ENCODE data around the gene GDPD5. TPM values are rescaled to one million over a fixed set of nuclear protein-coding genes. Genes with fewer than 3 reads are reported as not detected.

Gene GDPD5
- total and polyA plus RNA-seq, 2 donors (not counting 3 experiments of a cell fraction or from before 2014, with no cell fraction given): 60.2 to 79.2 TPM

DNA sequence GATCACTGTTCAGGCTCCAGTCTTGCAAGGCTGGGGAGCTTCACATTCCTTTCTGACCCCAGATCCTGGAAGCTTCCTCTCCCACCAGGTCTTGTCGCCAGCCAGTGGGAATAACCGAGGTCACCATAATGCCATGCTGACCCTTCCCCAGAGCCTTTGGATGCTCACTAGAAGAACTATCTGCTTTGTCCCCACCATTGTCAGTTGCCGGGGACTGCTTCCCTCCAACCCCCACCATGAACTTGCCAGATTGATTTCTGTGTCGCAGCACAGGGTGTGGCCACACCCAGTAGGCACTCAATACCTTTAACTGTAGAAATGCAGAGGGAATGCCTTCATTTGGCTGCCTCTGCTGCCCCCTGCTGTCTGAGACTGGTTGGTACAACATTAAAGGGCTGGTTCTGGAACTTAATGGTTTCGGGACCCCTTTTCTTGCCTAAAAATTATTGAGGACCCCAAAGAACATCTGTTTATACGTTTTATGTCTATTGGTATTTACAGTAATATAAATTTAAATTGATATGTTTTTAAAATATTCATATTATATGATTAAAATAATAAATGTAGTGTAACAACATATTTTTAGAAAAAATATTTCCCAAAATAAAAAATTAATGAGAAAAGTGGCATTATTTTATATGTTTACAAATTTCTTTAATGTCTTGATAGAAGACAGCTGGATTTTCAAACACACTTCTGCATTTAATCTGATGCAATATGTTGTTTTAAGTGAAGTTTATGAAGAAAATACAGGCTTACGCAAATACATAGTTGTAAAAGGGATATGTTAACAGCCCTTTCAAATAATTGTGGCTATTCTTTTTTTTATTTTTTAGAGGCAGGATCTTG is 6.7 kb upstream of the GDPD5 start:
- dilution Hi-C loops (cut with MboI; ENCODE audit: extremely low pct_ligation_motif_present, low sequenced_read_pairs): loop anchor here (10.0 kb wide), 1 partner anchor 88 kb away; no protein-coding TSS in a partner anchor

More for the DNA sequence above, 6.7 kb upstream of the GDPD5 start:
- no peaks in the 10 kb centered on the region for H4K20me1 ChIP-seq (replicated peaks; ENCODE audit: control insufficient read depth, extremely low read depth, insufficient read depth, low read length)
- H3K4me1 ChIP-seq (ENCODE audit: control insufficient read depth, extremely low read depth, insufficient read depth, low read length): peaks cover 13% of the 10 kb centered on the region
- no TSS peak for BruUV-seq (replicated peaks)
- no peaks in the 10 kb centered on the region for H3K79me2 ChIP-seq (ENCODE audit: control insufficient read depth, insufficient read depth, low read length)
- DNase-seq (ENCODE audit: low read depth, low spot score) (peak; percentile 76), FAIRE-seq (peak; percentile 94)
- no peaks in the 10 kb centered on the region for H3K9me3 ChIP-seq (replicated peaks; ENCODE audit: control insufficient read depth, insufficient read depth, low read length)
- no peak overlapping the region for H2AFZ ChIP-seq (ENCODE audit: low read depth, low read length)
- ChIA-PET POLR2A (no interaction called here), CTCF (interaction anchor here (0.6 to 7.2 kb wide), 18 partner anchors 9 to 252 kb away, joined by 3 to 115 read pairs (median 4); no protein-coding TSS in a partner anchor)
- no peak overlapping the region for H3K9ac ChIP-seq (replicated peaks; ENCODE audit: extremely low read depth, insufficient read depth, low read length)
- no peaks in the 10 kb centered on the region for H3K9me1 ChIP-seq (replicated peaks; ENCODE audit: control insufficient read depth, extremely low read depth, insufficient read depth, low read length)
- no peak overlapping the region for H3K4me3 ChIP-seq (replicated peaks in 1 of 3; ENCODE audit: insufficient read depth in 1 of 3, low read depth in 1 of 3, low read length in 3 of 3)
- no peaks in the 10 kb centered on the region for H3K27me3 ChIP-seq (ENCODE audit: control insufficient read depth in 2 of 2, insufficient read depth in 2 of 2, low read length in 2 of 2)
- no peak overlapping the region for H3K4me2 ChIP-seq (ENCODE audit: insufficient read depth, low read length)
- H3K27ac ChIP-seq (ENCODE audit: insufficient read depth, low read depth, low read length): no peak overlapping the region
- H3K36me3 ChIP-seq (ENCODE audit: control insufficient read depth in 2 of 2, extremely low read depth in 1 of 2, insufficient read depth in 2 of 2, low read length in 2 of 2): no peaks in the 10 kb centered on the region
- TF ChIP-seq FOS (IDR thresholded peaks at IDR 0.05; ENCODE audit: borderline replicate concordance, insufficient read depth, low read length) (no peak), MYC (IDR thresholded peaks at IDR 0.05; ENCODE audit: low read depth, low read length) (no peak), GATA2 (IDR thresholded peaks at IDR 0.05; ENCODE audit: insufficient read depth, insufficient read length, low read depth, low read length) (no peak)
- TF ChIP-seq, protein P1, sequence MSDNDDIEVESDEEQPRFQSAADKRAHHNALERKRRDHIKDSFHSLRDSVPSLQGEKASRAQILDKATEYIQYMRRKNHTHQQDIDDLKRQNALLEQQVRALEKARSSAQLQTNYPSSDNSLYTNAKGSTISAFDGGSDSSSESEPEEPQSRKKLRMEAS (IDR thresholded peaks at IDR 0.05; ENCODE audit: insufficient read depth, insufficient read length): no peak
- TF ChIP-seq, protein P2, sequence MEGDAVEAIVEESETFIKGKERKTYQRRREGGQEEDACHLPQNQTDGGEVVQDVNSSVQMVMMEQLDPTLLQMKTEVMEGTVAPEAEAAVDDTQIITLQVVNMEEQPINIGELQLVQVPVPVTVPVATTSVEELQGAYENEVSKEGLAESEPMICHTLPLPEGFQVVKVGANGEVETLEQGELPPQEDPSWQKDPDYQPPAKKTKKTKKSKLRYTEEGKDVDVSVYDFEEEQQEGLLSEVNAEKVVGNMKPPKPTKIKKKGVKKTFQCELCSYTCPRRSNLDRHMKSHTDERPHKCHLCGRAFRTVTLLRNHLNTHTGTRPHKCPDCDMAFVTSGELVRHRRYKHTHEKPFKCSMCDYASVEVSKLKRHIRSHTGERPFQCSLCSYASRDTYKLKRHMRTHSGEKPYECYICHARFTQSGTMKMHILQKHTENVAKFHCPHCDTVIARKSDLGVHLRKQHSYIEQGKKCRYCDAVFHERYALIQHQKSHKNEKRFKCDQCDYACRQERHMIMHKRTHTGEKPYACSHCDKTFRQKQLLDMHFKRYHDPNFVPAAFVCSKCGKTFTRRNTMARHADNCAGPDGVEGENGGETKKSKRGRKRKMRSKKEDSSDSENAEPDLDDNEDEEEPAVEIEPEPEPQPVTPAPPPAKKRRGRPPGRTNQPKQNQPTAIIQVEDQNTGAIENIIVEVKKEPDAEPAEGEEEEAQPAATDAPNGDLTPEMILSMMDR (IDR thresholded peaks at IDR 0.05; ENCODE audit: extremely low read depth in 1 of 2, insufficient read depth in 1 of 2, low read depth in 1 of 2, low read length in 2 of 2): peak; percentile 72 to 78
- intact Hi-C loops (cut with micrococcal nuclease): loop anchor here (1.0 to 2.0 kb wide), 4 partner anchors 87 to 252 kb away; no protein-coding TSS in a partner anchor

Measured in endothelial cell of umbilical vein (primary cell).